Large intestine (tissue), 3 donors: ENCODE data around the gene ERO1B. TPM values are rescaled to one million over a fixed set of nuclear protein-coding genes. Genes with fewer than 3 reads are reported as not detected.

Experiments
- DNase-seq, 2 donors: peaks; one replicate each; pipeline versions ENCODE4 v3.0.0 to v3.0.0-alpha.2; 2013
- H3K27ac ChIP-seq: one replicate; pipeline ENCODE4 v1.5.1; 2013; ENCODE audit warnings: low read length
- H3K27me3 ChIP-seq: 2 replicates; pipeline ENCODE4 v1.6.1; 2013; ENCODE audit warnings: low read length; ENCODE audit not compliant: control insufficient read depth, insufficient read depth
- H3K36me3 ChIP-seq: 2 replicates; pipeline ENCODE4 v1.6.1; 2013; ENCODE audit warnings: low read length; ENCODE audit not compliant: control insufficient read depth, insufficient read depth
- H3K4me1 ChIP-seq: one replicate; pipeline ENCODE4 v1.6.1; 2013; ENCODE audit warnings: low read length; ENCODE audit not compliant: control insufficient read depth, insufficient read depth
- H3K4me3 ChIP-seq: one replicate; pipeline ENCODE4 v1.5.1; 2013; ENCODE audit warnings: low read length
- H3K9me3 ChIP-seq: one replicate; pipeline ENCODE4 v1.6.1; 2013; ENCODE audit warnings: mild to moderate bottlenecking, low read depth, low read length, moderate library complexity; ENCODE audit not compliant: control insufficient read depth
- WGBS: methylation state at CpG from one replicate; pipeline ENCODE4 v1.1.5; 2013; ENCODE audit warnings: low lambda C conversion rate; ENCODE audit not compliant: insufficient coverage; 5-methylcytosine and 5-hydroxymethylcytosine counted together
- polyA plus RNA-seq: library from polyadenylated mRNA; unstranded; fragments of 120-200 nt; gene quantifications from one replicate; pipeline ENCODE4 v1.2.1, GENCODE V29; 2013

The ERO1B gene
- polyA plus RNA-seq, 1 donor, result 10.8 TPM

GRCh38 chr1:236257216-236257615, 24.5 kb downstream of the ERO1B start:
- Histone ChIP-seq H3K9me3 (peaks cover 9% of the 10 kb centered on the region), H3K4me3 (no peak overlapping the region), H3K36me3 (no peaks in the 10 kb centered on the region), H3K4me1 (no peaks in the 10 kb centered on the region), H3K27me3 (no peaks in the 10 kb centered on the region), H3K27ac (no peak overlapping the region)
- no peak for DNase-seq

DNA sequence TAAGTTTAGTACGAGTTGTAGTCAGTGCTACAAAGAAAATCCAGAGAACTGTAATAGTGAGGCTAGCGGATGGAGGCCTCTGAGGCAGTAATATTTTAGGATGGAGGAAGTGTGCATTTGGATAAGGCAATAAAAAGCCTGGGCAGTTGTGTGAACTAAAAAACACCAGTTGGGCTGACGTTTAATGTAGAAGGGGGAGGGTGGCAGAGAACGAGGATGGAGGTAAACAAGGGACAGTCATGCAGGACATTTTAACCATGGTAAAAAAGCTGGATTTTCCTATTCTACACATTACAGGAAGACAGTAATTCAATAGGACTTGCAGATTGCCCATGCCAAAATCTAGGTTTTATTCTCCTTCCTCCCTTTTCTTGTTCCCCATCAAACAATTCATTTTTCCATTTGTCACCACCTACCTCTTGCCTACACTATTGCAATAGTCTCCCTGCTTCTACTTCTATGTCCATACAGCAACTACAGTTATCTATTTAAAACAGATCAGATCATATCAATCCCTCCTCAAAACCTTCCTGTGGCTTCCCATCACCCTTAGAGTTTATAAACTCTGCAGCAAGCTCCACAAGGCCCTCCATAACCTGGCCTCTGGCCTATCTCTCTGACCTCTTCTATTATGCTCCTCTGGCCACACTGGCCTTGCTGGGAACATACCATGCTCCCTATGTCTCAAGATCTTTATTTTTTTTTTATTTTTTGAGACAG, 27.7 kb downstream of the ERO1B start:
- H3K27me3 ChIP-seq, result no peaks in the 10 kb centered on the region
- H3K27ac ChIP-seq, result no peak overlapping the region
- no peak overlapping the region for H3K4me3 ChIP-seq
- H3K36me3 ChIP-seq, result no peaks in the 10 kb centered on the region
- no peak for DNase-seq
- H3K9me3 ChIP-seq, result peaks cover 3% of the 10 kb centered on the region
- no CpG with 5 or more reads among the region's 4 CpGs for WGBS
- H3K4me1 ChIP-seq, result no peaks in the 10 kb centered on the region

DNA sequence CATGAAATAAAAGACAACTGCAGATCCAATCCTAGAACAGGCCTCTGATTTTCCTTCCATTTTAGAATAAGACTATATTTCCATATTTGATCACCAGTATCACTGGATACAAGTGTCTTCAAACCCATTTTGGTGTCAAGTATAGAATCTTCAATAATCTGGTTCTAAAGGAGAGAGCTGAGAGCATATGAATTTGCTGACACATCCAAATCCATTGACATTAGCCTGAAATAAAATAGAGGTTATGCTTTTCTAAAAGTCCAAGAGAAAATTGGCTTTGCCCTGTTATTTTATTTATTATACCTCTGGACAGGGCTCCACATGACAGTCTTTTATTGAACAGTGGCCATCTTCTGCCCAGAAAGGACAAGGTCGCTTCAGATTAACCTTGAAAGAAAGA, 28.6 kb downstream of the ERO1B start:
- peaks cover 3% of the 10 kb centered on the region for H3K9me3 ChIP-seq

GRCh38 chr1:236251587-236251986, 30.2 kb downstream of the ERO1B start:
- no CpG with 5 or more reads among the region's 1 CpG for WGBS
- H3K9me3 ChIP-seq, result no peaks in the 10 kb centered on the region

More for the DNA sequence above, 28.6 kb downstream of the ERO1B start:
- WGBS, result no CpG with 5 or more reads among the region's 1 CpG
- Histone ChIP-seq H3K36me3 (no peaks in the 10 kb centered on the region), H3K27ac (no peak overlapping the region), H3K27me3 (no peaks in the 10 kb centered on the region), H3K4me1 (no peaks in the 10 kb centered on the region), H3K4me3 (no peak overlapping the region)
- DNase-seq, result no peak

GRCh38 chr1:236247286-236247685, 34.5 kb downstream of the ERO1B start:
- no peaks in the 10 kb centered on the region for H3K9me3 ChIP-seq
- no peak overlapping the region for H3K27ac ChIP-seq
- no peak for DNase-seq
- WGBS, result 95% methylated on average over 3 of the region's 3 CpGs
- no peaks in the 10 kb centered on the region for H3K4me1 ChIP-seq
- H3K36me3 ChIP-seq, result no peaks in the 10 kb centered on the region
- no peak overlapping the region for H3K4me3 ChIP-seq
- H3K27me3 ChIP-seq, result no peaks in the 10 kb centered on the region

More at GRCh38 chr1:236251587-236251986, 30.2 kb downstream of the ERO1B start:
- H3K36me3 ChIP-seq, result no peaks in the 10 kb centered on the region
- no peak overlapping the region for H3K4me3 ChIP-seq
- no peaks in the 10 kb centered on the region for H3K4me1 ChIP-seq
- H3K27me3 ChIP-seq, result no peaks in the 10 kb centered on the region
- no peak for DNase-seq
- no peak overlapping the region for H3K27ac ChIP-seq

GRCh38 chr1:236242568-236242967, 39.2 kb downstream of the ERO1B start:
- no peak overlapping the region for H3K27ac ChIP-seq
- no peaks in the 10 kb centered on the region for H3K4me1 ChIP-seq
- WGBS, result no CpG with 5 or more reads among the region's 2 CpGs
- no peak for DNase-seq
- no peaks in the 10 kb centered on the region for H3K27me3 ChIP-seq
- H3K36me3 ChIP-seq, result no peaks in the 10 kb centered on the region
- no peak overlapping the region for H3K4me3 ChIP-seq
- no peaks in the 10 kb centered on the region for H3K9me3 ChIP-seq

GRCh38 chr1:236240675-236241074, 41.1 kb downstream of the ERO1B start:
- no peaks in the 10 kb centered on the region for H3K9me3 ChIP-seq
- 50% methylated on average over 1 of the region's 3 CpGs for WGBS
- H3K4me3 ChIP-seq, result no peak overlapping the region
- no peaks in the 10 kb centered on the region for H3K27me3 ChIP-seq
- H3K36me3 ChIP-seq, result no peaks in the 10 kb centered on the region
- H3K4me1 ChIP-seq, result no peaks in the 10 kb centered on the region
- no peak for DNase-seq
- H3K27ac ChIP-seq, result no peak overlapping the region

DNA sequence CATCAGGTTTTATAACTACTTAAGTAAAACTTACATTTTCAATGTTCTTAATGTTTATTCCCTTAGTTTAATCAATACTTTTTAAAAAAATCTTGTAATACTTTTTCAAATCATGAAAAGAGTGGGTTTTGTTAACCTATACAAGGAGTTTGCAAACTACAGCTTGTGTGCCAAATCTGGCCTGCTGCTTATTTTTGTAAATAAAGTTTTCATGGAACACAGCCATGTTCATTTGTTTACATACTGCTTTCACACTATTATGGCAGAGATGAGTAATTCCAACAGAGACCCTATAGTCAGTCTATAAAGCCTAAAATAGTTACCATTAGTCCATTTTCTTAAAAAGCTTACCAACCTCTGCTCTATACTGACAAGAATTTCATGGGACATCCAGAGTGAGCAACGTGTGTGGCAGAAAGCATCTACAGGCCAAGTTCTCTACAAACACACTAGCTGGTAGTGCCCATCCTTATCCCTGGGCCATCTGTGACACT, 42.6 kb downstream of the ERO1B start:
- Histone ChIP-seq H3K27ac (no peak overlapping the region), H3K4me1 (no peaks in the 10 kb centered on the region), H3K27me3 (no peaks in the 10 kb centered on the region), H3K9me3 (no peaks in the 10 kb centered on the region), H3K4me3 (no peak overlapping the region), H3K36me3 (no peaks in the 10 kb centered on the region)
- DNase-seq, result no peak
- 83% methylated on average over 1 of the region's 1 CpG for WGBS

GRCh38 chr1:236235116-236235515, 46.6 kb downstream of the ERO1B start:
- no CpG with 5 or more reads among the region's 3 CpGs for WGBS
- Histone ChIP-seq H3K9me3 (no peaks in the 10 kb centered on the region), H3K27me3 (no peaks in the 10 kb centered on the region), H3K4me1 (no peaks in the 10 kb centered on the region), H3K4me3 (no peak overlapping the region), H3K27ac (no peak overlapping the region), H3K36me3 (no peaks in the 10 kb centered on the region)
- no peak for DNase-seq

DNA sequence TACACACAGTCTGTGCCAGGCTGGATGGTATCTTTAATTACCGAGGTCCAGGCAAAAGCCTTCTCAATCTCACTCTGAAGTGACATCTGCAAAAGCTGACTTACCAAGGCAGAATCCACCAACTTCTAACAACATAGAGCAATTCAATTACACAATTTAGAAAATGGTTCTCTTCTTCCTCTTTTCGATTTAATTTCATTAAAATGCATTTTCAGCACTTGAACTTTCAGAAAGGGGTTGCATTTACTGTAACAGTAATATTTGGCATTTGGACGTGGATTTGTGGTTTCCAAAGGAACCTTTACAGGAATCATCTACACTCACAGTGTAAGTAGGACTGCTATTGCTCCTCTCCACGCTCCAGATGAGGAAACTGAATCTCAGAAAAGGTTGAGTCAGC, 53.3 kb downstream of the ERO1B start:
- H3K9me3 ChIP-seq, result no peaks in the 10 kb centered on the region
- no peak overlapping the region for H3K4me3 ChIP-seq
- H3K4me1 ChIP-seq, result no peaks in the 10 kb centered on the region
- WGBS, result 90% methylated on average over 1 of the region's 4 CpGs
- no peaks in the 10 kb centered on the region for H3K36me3 ChIP-seq
- DNase-seq, result no peak
- H3K27ac ChIP-seq, result no peak overlapping the region
- no peaks in the 10 kb centered on the region for H3K27me3 ChIP-seq

GRCh38 chr1:236222632-236223031, 59.1 kb downstream of the ERO1B start:
- no CpG with 5 or more reads among the region's 1 CpG for WGBS
- no peaks in the 10 kb centered on the region for H3K4me1 ChIP-seq
- H3K36me3 ChIP-seq, result no peaks in the 10 kb centered on the region
- no peaks in the 10 kb centered on the region for H3K9me3 ChIP-seq
- H3K4me3 ChIP-seq, result no peak overlapping the region
- no peak overlapping the region for H3K27ac ChIP-seq
- H3K27me3 ChIP-seq, result no peaks in the 10 kb centered on the region
- no peak for DNase-seq
